22Rv1 (cell line): Measurements from ENCODE around the gene ZNF831.

Experiments
- CTCF ChIP-seq: fragments of 450-650 bp; IDR thresholded peaks from 2 replicates; pipeline ENCODE4 v1.5.1; 2017; ENCODE audit warnings: mild to moderate bottlenecking
- ZFX ChIP-seq: fragments of 450-650 bp; IDR thresholded peaks from 2 replicates; pipeline ENCODE4 v1.6.1; 2017; ENCODE audit warnings: antibody characterized with exemption, borderline replicate concordance

GRCh38 chr20:59123011-59123677 is 40.5 kb upstream of the ZNF831 start:
- TF ChIP-seq CTCF (no peak), ZFX (no peak)
